GM12873 (cell line): ENCODE data around the gene SLC45A2.

Source experiments
- TF ChIP-seq, protein P1 (sequence below): IDR thresholded peaks from 2 replicates; pipeline ENCODE4 v1.5.1; 2012; ENCODE audit warnings: low read depth, mild to moderate bottlenecking, moderate library complexity, low read length, control low read depth; ENCODE audit not compliant: insufficient read depth; ENCODE audit errors: missing control alignments

SLC45A2 gene

DNA sequence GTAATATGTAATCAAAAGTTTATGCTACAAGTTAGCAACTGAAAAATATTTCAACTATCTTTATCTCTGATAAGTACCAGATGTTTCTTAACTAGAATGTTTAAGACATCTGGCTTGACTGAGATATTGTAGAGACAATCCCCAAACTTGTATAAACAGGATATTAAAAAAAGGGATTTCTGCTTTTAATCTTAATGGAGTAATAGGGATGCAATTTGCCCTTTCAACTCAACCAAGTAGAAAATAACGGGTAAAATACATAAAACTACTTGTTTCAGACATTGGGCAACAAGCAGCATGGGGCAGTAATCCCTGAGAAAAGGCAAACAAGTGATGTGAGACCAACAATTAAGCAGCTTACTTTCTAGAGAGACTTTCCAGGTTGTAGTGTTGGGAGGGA is 83.3 kb downstream of the SLC45A2 start:
- TF ChIP-seq, protein P1, sequence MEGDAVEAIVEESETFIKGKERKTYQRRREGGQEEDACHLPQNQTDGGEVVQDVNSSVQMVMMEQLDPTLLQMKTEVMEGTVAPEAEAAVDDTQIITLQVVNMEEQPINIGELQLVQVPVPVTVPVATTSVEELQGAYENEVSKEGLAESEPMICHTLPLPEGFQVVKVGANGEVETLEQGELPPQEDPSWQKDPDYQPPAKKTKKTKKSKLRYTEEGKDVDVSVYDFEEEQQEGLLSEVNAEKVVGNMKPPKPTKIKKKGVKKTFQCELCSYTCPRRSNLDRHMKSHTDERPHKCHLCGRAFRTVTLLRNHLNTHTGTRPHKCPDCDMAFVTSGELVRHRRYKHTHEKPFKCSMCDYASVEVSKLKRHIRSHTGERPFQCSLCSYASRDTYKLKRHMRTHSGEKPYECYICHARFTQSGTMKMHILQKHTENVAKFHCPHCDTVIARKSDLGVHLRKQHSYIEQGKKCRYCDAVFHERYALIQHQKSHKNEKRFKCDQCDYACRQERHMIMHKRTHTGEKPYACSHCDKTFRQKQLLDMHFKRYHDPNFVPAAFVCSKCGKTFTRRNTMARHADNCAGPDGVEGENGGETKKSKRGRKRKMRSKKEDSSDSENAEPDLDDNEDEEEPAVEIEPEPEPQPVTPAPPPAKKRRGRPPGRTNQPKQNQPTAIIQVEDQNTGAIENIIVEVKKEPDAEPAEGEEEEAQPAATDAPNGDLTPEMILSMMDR: no peak
